HG03060 (cell line): ENCODE measurements around the gene NFE2.
"Not testable (repeated sequence)": the region's sequence is repeated elsewhere in the genome, so short reads cannot be mapped to it uniquely, and the experiment has no call there.

Experiments used
- ATAC-seq: cut with Tn5 transposase; IDR thresholded peaks from one replicate; pipeline ENCODE4 v1.9.1; 2021; ENCODE audit warnings: low read depth, moderate number of reproducible peaks; ENCODE audit not compliant: unreplicated experiment

Gene NFE2

GRCh38 chr12:54300732-54301427 lies at the start of gene NFE2:
Gene NFE2 (minus strand): TSS chr12:54301015. CDS start chr12:54295248, 5,767 bp downstream.
- no peak for ATAC-seq

- ATAC-seq, result no peak
Measured at GRCh38 chr12:54349679-54350078, 48.9 kb upstream of the NFE2 start.

GRCh38 chr12:54349036-54349435 lies 48.2 kb upstream of the NFE2 start:
- no peak for ATAC-seq

- no peak for ATAC-seq
Measured at GRCh38 chr12:54341378-54342300, 40.8 kb upstream of the NFE2 start.

- ATAC-seq, result no peak
Measured at GRCh38 chr12:54340846-54341245, 40.0 kb upstream of the NFE2 start.

GRCh38 chr12:54338698-54339296 lies 38.0 kb upstream of the NFE2 start:
- no peak for ATAC-seq

- ATAC-seq, result no peak
Measured at GRCh38 chr12:54337854-54338650, 37.2 kb upstream of the NFE2 start.

GRCh38 chr12:54337280-54337842 lies 36.5 kb upstream of the NFE2 start:
- no peak for ATAC-seq

GRCh38 chr12:54333420-54334034 lies 32.7 kb upstream of the NFE2 start:
- ATAC-seq, result no peak

- ATAC-seq, result no peak
Measured at GRCh38 chr12:54331461-54331860, 30.6 kb upstream of the NFE2 start.

GRCh38 chr12:54330442-54330841 lies 29.6 kb upstream of the NFE2 start:
- ATAC-seq, result no peak

- ATAC-seq, result no peak
Measured at GRCh38 chr12:54329759-54330158, 28.9 kb upstream of the NFE2 start.

- no peak for ATAC-seq
Measured at GRCh38 chr12:54328595-54329337, 28.0 kb upstream of the NFE2 start.

GRCh38 chr12:54325442-54326109 lies 24.8 kb upstream of the NFE2 start:
- ATAC-seq, result not testable (repeated sequence)

- ATAC-seq, result peak; percentile 96
Measured at GRCh38 chr12:54324617-54325441, 24.0 kb upstream of the NFE2 start, which contains the start of gene COPZ1. Gene COPZ1 (plus strand): TSS chr12:54325131. CDS start chr12:54325164, 33 bp downstream.

GRCh38 chr12:54321363-54321762 lies 20.5 kb upstream of the NFE2 start:
- no peak for ATAC-seq

- not testable (repeated sequence) for ATAC-seq
Measured at GRCh38 chr12:54312309-54312708, 11.5 kb upstream of the NFE2 start.
